ENCODE results near the gene SLC1A2.

Gene SLC1A2

GRCh38 chr11:35376118-35376510, 43.2 kb downstream of the SLC1A2 start:
- DNase-seq (ENCODE audit: low read depth): no peak

- no peak for DNase-seq (ENCODE audit: low read depth)
These were observed 43.8 kb downstream of the SLC1A2 start for GRCh38 chr11:35375332-35376117.

- no peak for DNase-seq (ENCODE audit: low read depth)
These were observed 45.9 kb downstream of the SLC1A2 start for GRCh38 chr11:35373284-35373933.

GRCh38 chr11:35372565-35373283, 46.6 kb downstream of the SLC1A2 start:
- DNase-seq (ENCODE audit: low read depth): no peak

- DNase-seq (ENCODE audit: low read depth): peak; percentile 86
These were observed 51.9 kb downstream of the SLC1A2 start for GRCh38 chr11:35367491-35367890.

- DNase-seq (ENCODE audit: low read depth): no peak
These were observed 52.6 kb downstream of the SLC1A2 start for GRCh38 chr11:35366798-35367197.

- peak; percentile 38 for DNase-seq (ENCODE audit: low read depth)
These were observed 53.4 kb downstream of the SLC1A2 start for GRCh38 chr11:35365961-35366360.

- DNase-seq (ENCODE audit: low read depth): no peak
These were observed 54.0 kb downstream of the SLC1A2 start for GRCh38 chr11:35365395-35365794.

GRCh38 chr11:35363854-35364780, 55.2 kb downstream of the SLC1A2 start:
- peak; percentile 95 for DNase-seq (ENCODE audit: low read depth)

- DNase-seq (ENCODE audit: low read depth): no peak
These were observed 56.0 kb downstream of the SLC1A2 start for GRCh38 chr11:35363246-35363801.

- peak; percentile 74 for DNase-seq (ENCODE audit: low read depth)
These were observed 56.8 kb downstream of the SLC1A2 start for GRCh38 chr11:35362521-35362980.

- DNase-seq (ENCODE audit: low read depth): no peak
These were observed 59.3 kb downstream of the SLC1A2 start for GRCh38 chr11:35360055-35360530.

GRCh38 chr11:35359321-35360054, 59.9 kb downstream of the SLC1A2 start:
- no peak for DNase-seq (ENCODE audit: low read depth)

GRCh38 chr11:35358391-35358790, 61.0 kb downstream of the SLC1A2 start:
- DNase-seq (ENCODE audit: low read depth): no peak

GRCh38 chr11:35357923-35358322, 61.4 kb downstream of the SLC1A2 start:
- peak; percentile 71 for DNase-seq (ENCODE audit: low read depth)

- DNase-seq (ENCODE audit: low read depth): peak; percentile 24
These were observed 64.1 kb downstream of the SLC1A2 start for GRCh38 chr11:35355102-35355749.

GRCh38 chr11:35354644-35355043, 64.7 kb downstream of the SLC1A2 start:
- peak; percentile 89 for DNase-seq (ENCODE audit: low read depth)

- peak; percentile 69 for DNase-seq (ENCODE audit: low read depth)
These were observed 67.1 kb downstream of the SLC1A2 start for GRCh38 chr11:35352077-35352888.

- DNase-seq (ENCODE audit: low read depth): no peak
These were observed 69.5 kb downstream of the SLC1A2 start for GRCh38 chr11:35349897-35350296.

Measured in EH (cell line).